RWPE1 (cell line): ENCODE data around the gene LDAH.

Source experiments
- CTCF ChIA-PET: fragments of 350-600 bp; sonication (Branson Sonifier 250); formaldehyde crosslinking; extraction: SDS; loops from one replicate; lab custom pipeline; 2021; lab: Yijun Ruan, JAX
- POLR2A ChIA-PET: fragments of 400-600 bp; formaldehyde crosslinking; extraction: SDS; loops from one replicate; lab custom pipeline; 2020; ENCODE audit warnings: antibody characterized with exemption; ENCODE audit not compliant: low non-redundant PET; lab: Yijun Ruan, JAX
- DNase-seq: peaks from one replicate; pipeline ENCODE4 v3.0.0; 2012; ENCODE audit warnings: low spot score
- H3K27ac ChIP-seq: fragments of 450-650 bp; 2 replicates; pipeline ENCODE4 v1.5.1; 2017
- CTCF ChIP-seq: fragments of 450-650 bp; conservative IDR thresholded peaks from 2 replicates; pipeline ENCODE4 v1.5.1; 2017; ENCODE audit warnings: low read depth, mild to moderate bottlenecking

LDAH gene

GRCh38 chr2:20757405-20758090 lies 65.4 kb downstream of the LDAH start:
- CTCF ChIA-PET: interaction anchor here (0.6 to 1.7 kb wide), 3 partner anchors 96 to 1220 kb away, joined by 3 to 7 read pairs (median 5); no protein-coding TSS in a partner anchor

DNA sequence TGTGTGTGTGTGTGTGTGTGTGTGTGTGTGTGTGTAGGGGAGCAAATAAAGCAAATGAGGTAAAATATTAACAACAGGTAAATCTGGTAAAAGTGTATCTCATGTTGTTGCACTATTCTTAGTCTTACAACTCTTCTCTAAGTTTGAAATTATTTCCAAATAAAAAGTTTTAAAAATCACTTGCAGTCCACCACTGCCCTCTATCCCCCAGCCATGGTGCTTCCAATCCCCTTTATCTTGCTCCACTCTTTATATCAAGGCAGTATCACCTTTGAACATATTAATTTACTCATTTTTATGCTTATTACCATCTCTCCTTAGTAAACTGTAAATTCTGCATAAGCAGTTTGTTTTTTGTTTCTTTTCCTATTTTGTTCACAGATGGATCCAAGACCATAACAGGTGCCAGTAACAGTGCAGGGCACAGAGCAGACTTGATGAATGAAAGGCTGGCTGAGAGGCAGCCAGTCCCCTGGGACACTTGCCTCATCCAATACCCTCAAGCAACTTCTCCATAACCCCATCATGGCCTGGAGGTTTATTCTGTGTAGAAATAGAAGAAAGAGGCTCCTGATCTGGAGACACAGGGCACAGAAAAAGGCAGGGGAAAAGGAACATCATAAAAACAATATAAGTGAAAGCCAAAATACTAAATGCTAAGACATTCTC lies 67.6 kb downstream of the LDAH start:
- no peak for TF ChIP-seq CTCF
- ChIA-PET POLR2A (no interaction called here), CTCF (no interaction called here)
- H3K27ac ChIP-seq: no peak overlapping the region
- no peak for DNase-seq

More at GRCh38 chr2:20757405-20758090, 65.4 kb downstream of the LDAH start:
- H3K27ac ChIP-seq: no peak overlapping the region
- TF ChIP-seq CTCF: no peak
- DNase-seq: no peak
- POLR2A ChIA-PET: no interaction called here

- no peak for TF ChIP-seq CTCF
- DNase-seq: no peak
- CTCF ChIA-PET: no interaction called here
- no peak overlapping the region for H3K27ac ChIP-seq
- POLR2A ChIA-PET: no interaction called here
These were observed 70.6 kb downstream of the LDAH start for GRCh38 chr2:20752293-20752692.

- POLR2A ChIA-PET: no interaction called here
- CTCF ChIA-PET: no interaction called here
These were observed 75.6 kb downstream of the LDAH start for GRCh38 chr2:20747317-20747716.

GRCh38 chr2:20745924-20746555 lies 76.9 kb downstream of the LDAH start:
- DNase-seq: no peak
- ChIA-PET POLR2A (no interaction called here), CTCF (interaction anchor here (1.6 kb wide), 1 partner anchor 35 kb away, joined by 3 read pairs; no protein-coding TSS in a partner anchor)
- TF ChIP-seq CTCF: no peak
- no peak overlapping the region for H3K27ac ChIP-seq

More at GRCh38 chr2:20747317-20747716, 75.6 kb downstream of the LDAH start:
- no peak for DNase-seq
- TF ChIP-seq CTCF: no peak
- H3K27ac ChIP-seq: no peak overlapping the region
